ENCODE results near the gene GMCL1. TPM values are rescaled to one million over a fixed set of nuclear protein-coding genes. Genes with fewer than 3 reads are reported as not detected.

Gene GMCL1
- total and polyA plus RNA-seq, 2 of the 13 experiments (the other 11 are each of a cell fraction or from before 2014, with no cell fraction given), result 18.7 to 24.0 TPM

DNA sequence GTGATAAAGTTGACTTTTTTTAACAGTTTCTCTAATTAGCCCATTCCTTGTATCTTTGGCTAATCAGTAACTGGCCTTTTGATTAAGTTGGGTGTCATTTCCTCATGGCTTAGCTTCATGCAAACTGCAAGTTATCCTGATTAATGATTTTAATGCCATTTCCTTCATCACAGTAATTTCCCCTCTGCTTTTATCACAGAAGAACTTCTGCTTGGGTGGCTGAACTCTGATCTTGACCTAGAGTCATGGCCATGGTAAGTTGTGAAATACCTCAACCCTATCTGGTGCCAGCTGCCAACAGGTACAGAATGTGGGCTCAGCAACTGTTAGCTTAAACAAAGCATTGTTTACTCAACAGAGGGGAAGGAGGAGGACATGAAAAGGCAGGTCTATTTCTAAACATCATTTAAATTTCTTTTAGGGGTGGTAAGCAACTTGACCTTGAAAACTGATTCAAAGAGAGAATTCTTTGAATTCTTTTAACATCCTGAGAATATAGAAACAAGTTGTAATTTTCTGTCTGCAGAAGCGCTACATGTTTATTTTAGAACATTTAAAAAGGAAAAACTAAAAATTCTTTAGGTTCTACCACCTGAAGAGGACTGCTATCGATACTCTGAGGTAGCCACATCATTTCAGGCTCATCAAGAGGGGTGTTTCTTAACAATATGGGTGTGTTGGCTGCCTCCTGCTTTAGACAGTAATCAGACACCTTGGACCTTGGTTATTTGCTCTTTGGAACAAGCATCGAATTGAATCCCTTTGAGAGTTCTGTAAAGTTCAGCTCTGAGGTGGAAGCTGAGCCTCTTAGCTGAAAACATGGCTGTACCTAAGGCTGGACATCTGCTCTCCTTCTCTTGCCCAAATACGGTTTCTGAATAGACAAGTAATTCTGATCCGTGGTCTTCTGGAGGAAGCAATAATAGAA is 47.9 kb upstream of the GMCL1 start (continued):
- TF ChIP-seq, protein P1, sequence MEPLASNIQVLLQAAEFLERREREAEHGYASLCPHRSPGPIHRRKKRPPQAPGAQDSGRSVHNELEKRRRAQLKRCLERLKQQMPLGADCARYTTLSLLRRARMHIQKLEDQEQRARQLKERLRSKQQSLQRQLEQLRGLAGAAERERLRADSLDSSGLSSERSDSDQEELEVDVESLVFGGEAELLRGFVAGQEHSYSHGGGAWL (CRISPR knock-in tag; IDR thresholded peaks at IDR 0.05), result no peak
- TF ChIP-seq ZNF616 (CRISPR knock-in tag; IDR thresholded peaks at IDR 0.05; ENCODE audit: low read depth), result no peak
- no peak for TF ChIP-seq ZNF660 (CRISPR knock-in tag; IDR thresholded peaks at IDR 0.05; ENCODE audit: borderline replicate concordance, low read depth)
- no peak for TF ChIP-seq SNAI1 (CRISPR knock-in tag; IDR thresholded peaks at IDR 0.05; ENCODE audit: borderline replicate concordance)
- TF ChIP-seq, protein P2, sequence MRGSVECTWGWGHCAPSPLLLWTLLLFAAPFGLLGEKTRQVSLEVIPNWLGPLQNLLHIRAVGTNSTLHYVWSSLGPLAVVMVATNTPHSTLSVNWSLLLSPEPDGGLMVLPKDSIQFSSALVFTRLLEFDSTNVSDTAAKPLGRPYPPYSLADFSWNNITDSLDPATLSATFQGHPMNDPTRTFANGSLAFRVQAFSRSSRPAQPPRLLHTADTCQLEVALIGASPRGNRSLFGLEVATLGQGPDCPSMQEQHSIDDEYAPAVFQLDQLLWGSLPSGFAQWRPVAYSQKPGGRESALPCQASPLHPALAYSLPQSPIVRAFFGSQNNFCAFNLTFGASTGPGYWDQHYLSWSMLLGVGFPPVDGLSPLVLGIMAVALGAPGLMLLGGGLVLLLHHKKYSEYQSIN (CRISPR knock-in tag; IDR thresholded peaks at IDR 0.05; ENCODE audit: borderline replicate concordance), result no peak
- no peak for TF ChIP-seq PRPF4 (IDR thresholded peaks at IDR 0.05; ENCODE audit: low read depth, low read length, poor library complexity, severe bottlenecking)
- peak; percentile 92 for TF ChIP-seq KDM4B (CRISPR knock-in tag; IDR thresholded peaks at IDR 0.05)
- TF ChIP-seq, protein P3, sequence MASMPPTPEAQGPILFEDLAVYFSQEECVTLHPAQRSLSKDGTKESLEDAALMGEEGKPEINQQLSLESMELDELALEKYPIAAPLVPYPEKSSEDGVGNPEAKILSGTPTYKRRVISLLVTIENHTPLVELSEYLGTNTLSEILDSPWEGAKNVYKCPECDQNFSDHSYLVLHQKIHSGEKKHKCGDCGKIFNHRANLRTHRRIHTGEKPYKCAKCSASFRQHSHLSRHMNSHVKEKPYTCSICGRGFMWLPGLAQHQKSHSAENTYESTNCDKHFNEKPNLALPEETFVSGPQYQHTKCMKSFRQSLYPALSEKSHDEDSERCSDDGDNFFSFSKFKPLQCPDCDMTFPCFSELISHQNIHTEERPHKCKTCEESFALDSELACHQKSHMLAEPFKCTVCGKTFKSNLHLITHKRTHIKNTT (CRISPR knock-in tag; IDR thresholded peaks at IDR 0.05), result no peak
- TF ChIP-seq, protein P4, sequence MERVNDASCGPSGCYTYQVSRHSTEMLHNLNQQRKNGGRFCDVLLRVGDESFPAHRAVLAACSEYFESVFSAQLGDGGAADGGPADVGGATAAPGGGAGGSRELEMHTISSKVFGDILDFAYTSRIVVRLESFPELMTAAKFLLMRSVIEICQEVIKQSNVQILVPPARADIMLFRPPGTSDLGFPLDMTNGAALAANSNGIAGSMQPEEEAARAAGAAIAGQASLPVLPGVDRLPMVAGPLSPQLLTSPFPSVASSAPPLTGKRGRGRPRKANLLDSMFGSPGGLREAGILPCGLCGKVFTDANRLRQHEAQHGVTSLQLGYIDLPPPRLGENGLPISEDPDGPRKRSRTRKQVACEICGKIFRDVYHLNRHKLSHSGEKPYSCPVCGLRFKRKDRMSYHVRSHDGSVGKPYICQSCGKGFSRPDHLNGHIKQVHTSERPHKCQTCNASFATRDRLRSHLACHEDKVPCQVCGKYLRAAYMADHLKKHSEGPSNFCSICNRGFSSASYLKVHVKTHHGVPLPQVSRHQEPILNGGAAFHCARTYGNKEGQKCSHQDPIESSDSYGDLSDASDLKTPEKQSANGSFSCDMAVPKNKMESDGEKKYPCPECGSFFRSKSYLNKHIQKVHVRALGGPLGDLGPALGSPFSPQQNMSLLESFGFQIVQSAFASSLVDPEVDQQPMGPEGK (CRISPR knock-in tag; IDR thresholded peaks at IDR 0.05), result peak; percentile 88
- TF ChIP-seq ATF7-NPFF (CRISPR knock-in tag; IDR thresholded peaks at IDR 0.05; ENCODE audit: low read depth), result no peak
- no peak for TF ChIP-seq MTA3 (CRISPR knock-in tag; IDR thresholded peaks at IDR 0.05)
- TF ChIP-seq MIER3 (CRISPR knock-in tag; IDR thresholded peaks at IDR 0.05; ENCODE audit: borderline replicate concordance), result peak; percentile 98
- no peak for TF ChIP-seq NFKB2 (CRISPR knock-in tag; IDR thresholded peaks at IDR 0.05; ENCODE audit: borderline replicate concordance)
- no peak for TF ChIP-seq ZNF17 (CRISPR knock-in tag; IDR thresholded peaks at IDR 0.05)
- TF ChIP-seq, protein P5, sequence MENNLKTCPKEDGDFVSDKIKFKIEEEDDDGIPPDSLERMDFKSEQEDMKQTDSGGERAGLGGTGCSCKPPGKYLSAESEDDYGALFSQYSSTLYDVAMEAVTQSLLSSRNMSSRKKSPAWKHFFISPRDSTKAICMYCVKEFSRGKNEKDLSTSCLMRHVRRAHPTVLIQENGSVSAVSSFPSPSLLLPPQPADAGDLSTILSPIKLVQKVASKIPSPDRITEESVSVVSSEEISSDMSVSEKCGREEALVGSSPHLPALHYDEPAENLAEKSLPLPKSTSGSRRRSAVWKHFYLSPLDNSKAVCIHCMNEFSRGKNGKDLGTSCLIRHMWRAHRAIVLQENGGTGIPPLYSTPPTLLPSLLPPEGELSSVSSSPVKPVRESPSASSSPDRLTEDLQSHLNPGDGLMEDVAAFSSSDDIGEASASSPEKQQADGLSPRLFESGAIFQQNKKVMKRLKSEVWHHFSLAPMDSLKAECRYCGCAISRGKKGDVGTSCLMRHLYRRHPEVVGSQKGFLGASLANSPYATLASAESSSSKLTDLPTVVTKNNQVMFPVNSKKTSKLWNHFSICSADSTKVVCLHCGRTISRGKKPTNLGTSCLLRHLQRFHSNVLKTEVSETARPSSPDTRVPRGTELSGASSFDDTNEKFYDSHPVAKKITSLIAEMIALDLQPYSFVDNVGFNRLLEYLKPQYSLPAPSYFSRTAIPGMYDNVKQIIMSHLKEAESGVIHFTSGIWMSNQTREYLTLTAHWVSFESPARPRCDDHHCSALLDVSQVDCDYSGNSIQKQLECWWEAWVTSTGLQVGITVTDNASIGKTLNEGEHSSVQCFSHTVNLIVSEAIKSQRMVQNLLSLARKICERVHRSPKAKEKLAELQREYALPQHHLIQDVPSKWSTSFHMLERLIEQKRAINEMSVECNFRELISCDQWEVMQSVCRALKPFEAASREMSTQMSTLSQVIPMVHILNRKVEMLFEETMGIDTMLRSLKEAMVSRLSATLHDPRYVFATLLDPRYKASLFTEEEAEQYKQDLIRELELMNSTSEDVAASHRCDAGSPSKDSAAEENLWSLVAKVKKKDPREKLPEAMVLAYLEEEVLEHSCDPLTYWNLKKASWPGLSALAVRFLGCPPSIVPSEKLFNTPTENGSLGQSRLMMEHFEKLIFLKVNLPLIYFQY (CRISPR knock-in tag; IDR thresholded peaks at IDR 0.05; ENCODE audit: borderline replicate concordance), result peak; percentile 68
- TF ChIP-seq RAD51 (IDR thresholded peaks at IDR 0.05; ENCODE audit: borderline replicate concordance), result no peak
- no peak for TF ChIP-seq ZNF382 (CRISPR knock-in tag; IDR thresholded peaks at IDR 0.05; ENCODE audit: borderline replicate concordance)
- peak; percentile 65; the same call in 1 of the 2 replicates for TF ChIP-seq MTF2 (CRISPR knock-in tag; IDR thresholded peaks at IDR 0.05; ENCODE audit: borderline replicate concordance)
